ENCODE results near the gene TP73.

TP73 gene

DNA sequence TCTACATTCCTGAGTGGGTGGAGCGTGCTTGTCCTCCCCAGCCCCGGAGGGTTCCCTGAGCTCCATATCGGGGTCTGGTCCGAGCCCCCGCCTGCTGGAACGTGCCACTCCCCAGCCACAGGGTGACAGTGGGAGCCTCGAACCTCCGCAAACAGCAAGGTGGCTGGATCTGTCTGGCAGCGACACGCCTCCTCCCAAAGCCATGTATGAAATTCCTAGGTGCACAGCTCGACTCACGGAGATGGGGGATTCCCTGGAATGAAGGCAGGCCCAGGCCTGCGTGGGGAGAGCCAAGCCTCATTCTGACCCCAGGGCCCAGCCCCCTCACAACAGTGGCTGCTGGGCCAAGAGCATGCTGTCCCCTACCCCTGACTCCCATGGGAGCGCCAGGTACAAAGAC is 32.9 kb downstream of the TP73 start:
- no peak for DNase-seq

GRCh38 chr1:3685906-3686305 is 33.6 kb downstream of the TP73 start:
- no peak for DNase-seq

DNA sequence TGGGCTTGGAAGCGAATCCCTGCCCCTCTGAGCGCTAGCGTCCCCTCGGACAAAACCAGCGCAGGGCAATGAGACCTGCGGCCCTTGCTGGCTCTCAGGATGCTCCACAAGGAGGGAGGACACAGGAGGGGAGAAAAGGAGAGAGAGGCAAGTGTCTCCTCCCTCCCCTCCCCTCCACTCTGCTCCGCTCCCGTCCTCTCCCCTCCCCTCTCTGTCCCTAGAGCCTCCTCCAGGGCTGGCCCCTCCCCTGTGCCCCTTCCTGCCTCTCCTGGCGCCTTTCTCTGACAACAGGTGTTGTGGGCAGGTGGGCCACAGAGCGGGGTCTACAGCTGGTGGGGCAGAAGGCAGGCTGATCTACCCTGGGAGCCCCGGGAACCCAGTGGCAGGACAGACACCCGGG is 35.2 kb downstream of the TP73 start:
- DNase-seq, result no peak

DNA sequence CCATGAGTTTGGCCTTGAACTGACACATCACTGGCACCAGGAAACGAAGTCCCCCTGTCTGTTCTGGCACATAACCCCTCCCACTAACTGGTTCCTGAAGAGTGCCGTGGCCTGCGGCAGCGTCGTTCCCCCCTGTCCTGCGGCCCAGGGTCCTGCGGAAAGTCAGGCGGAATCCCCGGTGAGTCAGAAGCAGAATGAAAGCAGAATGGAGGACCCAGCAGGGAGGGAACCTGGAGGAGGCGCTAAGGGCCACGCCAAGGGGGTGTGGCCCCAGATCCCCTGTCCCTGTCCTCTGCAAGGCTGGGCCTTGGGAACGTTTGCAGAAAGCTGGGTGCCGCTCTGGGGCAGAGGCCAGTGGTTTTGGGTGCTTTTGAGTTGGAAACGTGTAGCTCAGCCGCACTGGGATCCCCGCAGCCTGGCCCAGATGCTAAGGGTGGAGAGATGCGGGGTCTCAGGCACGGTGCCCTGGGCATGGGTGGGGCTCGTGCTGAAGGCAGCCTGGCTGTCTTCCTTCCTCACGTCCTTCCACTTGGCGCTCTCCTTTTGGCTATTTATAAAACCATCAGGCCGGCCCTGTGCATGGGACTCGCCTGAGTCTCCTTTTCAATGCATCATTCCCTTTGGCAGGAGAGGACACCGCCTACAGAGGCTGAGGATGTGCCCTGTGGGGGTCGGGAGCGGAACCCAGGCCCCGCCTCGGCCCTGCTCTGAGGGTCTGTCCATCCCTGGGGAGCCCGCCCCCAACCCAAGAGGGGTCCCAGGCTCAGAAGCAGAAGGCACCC is 36.2 kb downstream of the TP73 start:
- no peak for DNase-seq

DNA sequence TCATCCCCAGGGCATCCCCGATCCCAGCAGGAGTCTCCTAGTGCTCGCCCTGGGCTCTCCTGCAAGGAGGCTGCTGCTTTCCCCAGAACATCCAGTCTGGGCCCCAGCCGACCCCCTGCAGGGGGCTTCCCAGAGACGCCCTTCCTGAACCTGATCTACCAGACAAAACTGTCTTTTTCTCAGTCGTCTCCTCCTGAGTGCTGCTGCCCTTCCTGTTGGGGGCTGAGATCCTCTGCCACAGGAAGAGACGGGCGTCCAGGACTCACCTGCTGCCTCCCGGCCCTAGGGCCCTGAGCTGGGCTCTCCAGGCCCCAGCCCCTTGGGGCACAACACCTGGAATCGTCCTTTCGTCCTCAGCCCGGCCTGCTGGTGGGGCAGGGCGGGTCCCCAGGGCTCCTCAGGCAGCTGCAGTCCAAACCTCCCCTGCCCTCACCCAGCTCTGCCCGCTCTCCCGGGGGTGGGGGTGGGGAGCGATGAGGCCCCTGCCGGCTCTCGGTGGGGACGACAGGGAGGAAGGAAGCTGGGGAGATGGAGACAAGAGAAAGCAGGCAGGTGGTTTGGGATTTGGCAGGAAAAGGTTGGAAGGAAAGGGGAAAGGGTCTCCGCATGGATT is 36.9 kb downstream of the TP73 start:
- DNase-seq, result no peak

DNA sequence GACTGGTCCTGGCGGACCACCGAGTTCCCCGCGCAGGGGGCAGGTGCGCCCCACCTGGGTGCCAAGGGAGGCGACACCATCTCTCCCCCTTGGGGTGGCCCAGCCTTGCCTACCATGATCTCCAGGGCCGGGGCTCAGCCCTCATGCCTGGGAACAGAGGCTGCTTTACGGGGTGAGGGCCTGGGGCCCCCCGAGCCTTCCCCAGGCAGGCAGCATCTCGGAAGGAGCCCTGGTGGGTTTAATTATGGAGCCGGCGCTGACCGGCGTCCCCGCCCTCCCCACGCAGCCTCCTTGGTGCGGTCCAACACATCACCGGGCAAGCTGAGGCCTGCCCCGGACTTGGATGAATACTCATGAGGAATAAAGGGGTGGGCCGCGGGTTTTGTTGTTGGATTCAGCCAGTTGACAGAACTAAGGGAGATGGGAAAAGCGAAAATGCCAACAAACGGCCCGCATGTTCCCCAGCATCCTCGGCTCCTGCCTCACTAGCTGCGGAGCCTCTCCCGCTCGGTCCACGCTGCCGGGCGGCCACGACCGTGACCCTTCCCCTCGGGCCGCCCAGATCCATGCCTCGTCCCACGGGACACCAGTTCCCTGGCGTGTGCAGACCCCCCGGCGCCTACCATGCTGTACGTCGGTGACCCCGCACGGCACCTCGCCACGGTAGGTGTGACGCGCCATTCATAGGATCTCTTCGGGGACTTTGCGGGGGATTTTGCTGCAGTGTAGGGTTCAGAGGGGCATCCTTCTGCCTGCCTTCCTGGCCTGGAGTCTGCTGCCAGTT is 38.2 kb downstream of the TP73 start:
- no peak for DNase-seq

- DNase-seq, result no peak
Measured at GRCh38 chr1:3691421-3692204, 39.3 kb downstream of the TP73 start.

DNA sequence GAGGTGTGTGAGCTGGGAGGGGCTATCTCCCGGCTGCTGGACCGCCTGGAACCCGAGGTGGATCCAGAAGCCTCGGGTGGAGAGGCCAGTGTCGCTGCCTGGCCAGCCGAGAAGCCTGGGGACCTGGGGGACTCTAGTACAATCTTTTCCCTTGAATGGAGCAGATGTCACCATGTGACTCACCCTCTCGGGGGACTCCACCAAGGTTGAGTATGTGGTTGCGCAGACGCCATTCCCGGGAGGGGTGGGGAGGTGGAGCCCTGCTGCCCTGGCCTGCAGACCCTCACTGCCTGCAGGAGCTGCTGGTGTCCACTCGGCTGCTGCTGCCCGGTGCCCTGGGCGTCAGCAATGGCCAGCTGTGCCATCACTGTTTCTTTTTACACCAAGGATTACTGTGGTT is 40.3 kb downstream of the TP73 start:
- no peak for DNase-seq

DNA sequence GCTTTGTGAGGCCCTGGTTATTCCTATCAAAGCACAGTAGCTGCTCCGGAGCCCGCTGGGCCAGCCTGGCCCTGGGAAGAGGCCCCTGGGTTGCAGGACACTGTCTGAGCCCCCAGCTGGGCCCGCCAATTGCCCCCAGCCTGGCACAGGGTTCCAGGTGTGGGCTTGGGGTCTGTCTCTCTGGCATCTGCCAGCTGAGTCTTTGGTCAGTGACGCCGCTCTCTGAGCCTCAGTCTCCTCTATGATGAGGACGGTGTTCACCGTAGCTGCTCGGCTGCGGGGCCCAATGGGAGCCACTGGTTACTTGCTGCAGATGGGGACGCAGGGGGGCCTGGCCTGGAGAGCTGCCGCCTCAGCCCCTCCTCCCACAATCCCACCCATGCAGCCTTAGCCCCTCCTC is 41.0 kb downstream of the TP73 start:
- DNase-seq, result no peak

- DNase-seq, result peak in 41 of 58 donors; percentile 7 to 67 (median 24)
Measured at GRCh38 chr1:3695326-3696217, 43.3 kb downstream of the TP73 start.

GRCh38 chr1:3696689-3697088 is 44.4 kb downstream of the TP73 start:
- DNase-seq, result no peak

- no peak for DNase-seq
Measured at GRCh38 chr1:3697104-3697503, 44.8 kb downstream of the TP73 start.

DNA sequence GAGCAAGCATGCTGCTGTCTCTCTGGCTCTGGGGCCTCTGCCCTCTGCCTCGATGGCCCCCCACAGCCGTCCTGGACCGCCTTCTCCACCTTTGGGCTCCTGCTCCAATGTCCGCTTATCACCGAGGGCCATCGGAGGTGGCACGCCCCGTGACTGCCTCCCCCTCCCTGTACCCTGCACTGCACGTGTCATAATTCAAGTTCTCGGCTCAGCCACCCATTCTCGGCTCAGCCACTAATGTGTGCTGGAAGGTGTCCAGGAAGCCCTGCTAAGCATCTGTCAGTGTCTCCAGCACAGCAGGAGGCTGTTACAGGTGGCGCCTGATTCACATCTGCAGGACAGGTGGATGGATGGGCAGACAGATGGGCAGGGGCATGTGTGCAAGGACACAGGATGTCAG is 45.5 kb downstream of the TP73 start:
- DNase-seq, result peak in 4 of 58 donors; percentile 4 to 27 (median 11)

DNA sequence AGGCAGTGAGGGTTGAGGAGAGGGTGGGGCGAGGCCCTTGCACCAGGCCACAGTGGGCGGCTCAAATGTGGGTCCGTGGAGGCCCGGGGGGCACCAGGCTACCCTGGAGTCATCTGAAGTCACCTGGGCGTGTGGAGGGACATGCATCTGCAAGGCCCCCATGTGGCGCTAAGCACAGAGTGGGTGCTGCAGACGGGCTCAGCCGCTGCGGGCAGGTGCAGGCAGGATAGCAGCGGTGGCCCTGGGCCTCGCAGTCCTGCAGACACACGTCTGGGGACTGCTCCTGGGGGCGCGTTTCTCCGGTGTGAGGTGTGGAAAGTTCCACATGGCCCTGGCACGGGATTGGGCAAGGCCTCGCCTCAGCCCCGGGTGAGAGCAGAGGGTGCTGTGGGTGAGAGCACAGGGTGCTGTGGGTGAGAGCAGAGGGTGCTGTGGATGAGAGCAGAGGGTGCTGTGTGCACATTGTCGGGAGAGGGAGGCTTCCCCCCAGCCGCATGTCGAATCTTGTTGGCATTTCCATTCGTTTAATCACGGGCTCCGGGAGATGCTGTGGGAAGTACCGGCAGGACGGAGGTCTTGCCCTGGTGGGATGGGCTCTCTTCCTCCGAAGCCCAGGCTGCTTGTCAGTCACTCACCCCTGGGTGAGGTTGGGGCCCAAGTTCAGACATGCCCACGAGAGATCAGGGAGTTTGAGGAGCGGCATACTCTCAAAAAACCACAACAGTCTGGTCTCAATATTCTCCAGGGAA is 46.5 kb downstream of the TP73 start:
- DNase-seq, result no peak

DNA sequence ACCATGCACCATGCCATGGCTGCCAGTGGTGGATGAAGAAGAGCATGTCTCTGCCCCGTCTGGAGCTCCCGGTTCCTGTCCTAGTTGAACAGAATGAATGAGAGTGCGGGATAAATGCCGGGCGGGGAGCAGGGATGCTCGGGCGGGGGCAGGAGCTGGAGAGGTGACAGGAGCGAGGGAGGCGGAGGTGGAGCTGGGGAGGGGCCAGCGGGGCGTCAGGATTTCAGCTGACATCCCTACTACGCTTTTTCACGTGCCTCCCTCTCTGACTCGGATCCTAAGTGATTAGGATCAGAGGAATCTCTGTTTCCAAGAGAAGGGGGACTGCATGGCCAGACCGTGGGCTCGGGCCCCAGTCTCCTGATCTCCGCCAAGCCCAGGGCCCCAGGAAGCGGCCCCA is 47.3 kb downstream of the TP73 start:
- DNase-seq, result no peak

DNA sequence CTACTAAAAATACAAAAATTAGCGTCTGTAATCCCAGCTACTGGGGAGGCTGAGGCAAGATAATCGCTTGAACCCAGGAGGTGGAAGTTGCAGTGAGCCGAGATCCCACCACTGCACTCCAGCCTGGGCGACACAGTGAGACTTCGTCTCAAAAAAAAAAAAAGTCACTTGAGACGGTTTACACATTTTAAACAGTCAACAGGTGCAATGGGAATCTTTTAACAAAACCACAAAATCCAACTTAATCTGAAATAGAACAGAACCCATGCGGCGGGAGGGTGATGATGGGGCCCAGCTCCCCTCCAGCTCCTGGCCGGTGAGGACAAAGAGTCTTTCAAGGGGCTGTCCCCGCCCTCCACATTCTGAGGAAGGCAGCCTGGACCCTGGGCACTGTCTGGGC is 48.3 kb downstream of the TP73 start:
- DNase-seq, result no peak

GRCh38 chr1:3702528-3702927 is 50.2 kb downstream of the TP73 start:
- DNase-seq, result no peak

- no peak for DNase-seq
Measured at GRCh38 chr1:3702990-3703728, 50.8 kb downstream of the TP73 start.

GRCh38 chr1:3703786-3704371 is 51.6 kb downstream of the TP73 start:
- no peak for DNase-seq

Measured in anterior cingulate cortex (tissue), 58 donors.